HepG2 (cell line): ENCODE data around the gene FAM53B. TPM values are rescaled to one million over a fixed set of nuclear protein-coding genes. Genes with fewer than 3 reads are reported as not detected.

ENCODE experiments used
- ATAC-seq: fragments of 200-7000 bp; cut with Tn5 transposase; 3 replicates; pipeline ENCODE4 v1.9.1; 2020; ENCODE audit warnings: mild to moderate bottlenecking, moderate library complexity
- BruUV-seq: library from RNA; stranded (reverse); fragments of 400-500 nt; replicated peaks from 2 replicates; lab custom pipeline; 2021; lab: Mats Ljungman, UMichigan
- CTCF ChIA-PET: fragments of 300-600 bp; formaldehyde crosslinking; extraction: SDS; loops from one replicate; lab custom pipeline; 2021; ENCODE audit warnings: low total read pairs, inconsistent platforms, low intra/inter-chr PET ratio; lab: Yijun Ruan, JAX
- POLR2A ChIA-PET: fragments of 350-600 bp; sonication (Branson Sonifier 250); formaldehyde crosslinking; loops from one replicate; lab custom pipeline; 2020; ENCODE audit warnings: antibody characterized with exemption, inconsistent platforms; lab: Yijun Ruan, JAX
- DNase-seq: peaks from one replicate; pipeline ENCODE4 v3.0.0-alpha.2; 2015; ENCODE audit warnings: low spot score
- FAIRE-seq: peaks from 3 replicates; lab custom pipeline; 2011; peaks lifted over from hg19 to GRCh38; lab: Jason Lieb, UNC
- H2AFZ ChIP-seq: one replicate; pipeline ENCODE4 v1.6.1; 2011; ENCODE audit warnings: low read length, inconsistent platforms
- H3K27ac ChIP-seq: fragments of 300-600 bp; 3 replicates; pipeline ENCODE4 v1.8.0; 2011; ENCODE audit warnings: mixed run types, mild to moderate bottlenecking, mixed read lengths, low read length, inconsistent platforms; ENCODE audit not compliant: insufficient read depth; ENCODE audit errors: extremely low read length
- H3K27me3 ChIP-seq, 2 experiments: fragments of 200-600 bp in 1 of 2; 2 replicates in 1 of 2; 3 replicates in 1 of 2; pipeline versions ENCODE4 v1.6.0 to v1.8.0; 2011; ENCODE audit warnings: low read length in 2 of 2, mild to moderate bottlenecking in 2 of 2, moderate library complexity in 2 of 2, inconsistent platforms in 1 of 2; ENCODE audit not compliant: insufficient read depth in 2 of 2, control insufficient read depth in 1 of 2
- H3K36me3 ChIP-seq, 2 experiments: fragments of 200-600 bp in 1 of 2; replicated peaks in 1 of 2; 2 replicates in 1 of 2; 3 replicates in 1 of 2; pipeline versions ENCODE4 v1.5.1 to v1.8.0; 2011; ENCODE audit warnings: low read length in 2 of 2, inconsistent platforms in 1 of 2; ENCODE audit not compliant: insufficient read depth in 2 of 2, control insufficient read depth in 1 of 2
- H3K4me1 ChIP-seq: 2 replicates; pipeline ENCODE4 v1.5.1; 2012; ENCODE audit warnings: low read length, inconsistent platforms; ENCODE audit not compliant: insufficient read depth
- H3K4me2 ChIP-seq: 2 replicates; pipeline ENCODE4 v1.6.0; 2011; ENCODE audit warnings: low read depth, low read length, inconsistent platforms
- H3K4me3 ChIP-seq, 3 experiments: fragments of 200-600 bp in 1 of 3; sonication (generic), shearing (Covaris generic) in 1 of 3; replicated peaks in 1 of 3; 2 replicates each; pipeline ENCODE4 v1.5.1; 2011 to 2016; ENCODE audit warnings: low read length in 3 of 3, inconsistent platforms in 2 of 3, low read depth in 2 of 3, mild to moderate bottlenecking in 2 of 3, control low read depth in 1 of 3, mixed read lengths in 1 of 3; ENCODE audit not compliant: insufficient read depth in 1 of 3
- H3K79me2 ChIP-seq: one replicate; pipeline ENCODE4 v1.6.1; 2011; ENCODE audit warnings: low read length, inconsistent platforms; ENCODE audit not compliant: insufficient read depth
- H3K9ac ChIP-seq: 2 replicates; pipeline ENCODE4 v1.6.0; 2011; ENCODE audit warnings: mild to moderate bottlenecking, low read depth, low read length, inconsistent platforms; ENCODE audit not compliant: insufficient read depth
- H3K9me3 ChIP-seq: 2 replicates; pipeline ENCODE4 v1.5.1; 2012; ENCODE audit warnings: mild to moderate bottlenecking, low read length
- H4K20me1 ChIP-seq: 2 replicates; pipeline ENCODE4 v1.6.0; 2011; ENCODE audit warnings: inconsistent platforms, mild to moderate bottlenecking, low read length, moderate library complexity; ENCODE audit not compliant: insufficient read depth
- ARHGAP35 ChIP-seq: sonication (generic); formaldehyde crosslinking; IDR thresholded peaks from 2 replicates; pipeline ENCODE4 v1.9.0; 2022; ENCODE audit warnings: mild to moderate bottlenecking, inconsistent platforms, moderate library complexity, missing genetic modification reagents, borderline replicate concordance
- BHLHE40 ChIP-seq: IDR thresholded peaks from 2 replicates; pipeline ENCODE4 v1.6.1; 2011; ENCODE audit warnings: low read length, improper control_type of control experiment
- CHD2 ChIP-seq: IDR thresholded peaks from 2 replicates; pipeline ENCODE4 v1.6.1; 2011; ENCODE audit warnings: low read depth, low read length, improper control_type of control experiment
- ETV6 ChIP-seq: sonication (generic); formaldehyde crosslinking; conservative IDR thresholded peaks from 2 replicates; pipeline ENCODE4 v1.4.0; 2020; ENCODE audit warnings: missing genetic modification reagents
- IRX3 ChIP-seq: sonication (generic); formaldehyde crosslinking; IDR thresholded peaks from 2 replicates; pipeline ENCODE4 v1.8.1; 2023; ENCODE audit warnings: mild to moderate bottlenecking, low read depth, missing genetic modification reagents, borderline replicate concordance
- MEIS2 ChIP-seq: sonication (generic); formaldehyde crosslinking; IDR thresholded peaks from 2 replicates; pipeline ENCODE4 v1.9.0; 2021; ENCODE audit warnings: mild to moderate bottlenecking, missing genetic modification reagents
- MIER3 ChIP-seq: IDR thresholded peaks from 2 replicates; pipeline ENCODE4 v1.6.1; 2016; ENCODE audit warnings: missing compliant biosample characterization, borderline replicate concordance
- THAP11 ChIP-seq: IDR thresholded peaks from 2 replicates; pipeline ENCODE4 v1.6.1; 2016; ENCODE audit warnings: missing biosample characterization, missing genetic modification reagents
- ZNF446 ChIP-seq: sonication (generic); formaldehyde crosslinking; IDR thresholded peaks from 2 replicates; pipeline ENCODE4 v1.5.0; 2020; ENCODE audit warnings: mild to moderate bottlenecking, missing genetic modification reagents
- ZNF703 ChIP-seq: sonication (generic); formaldehyde crosslinking; IDR thresholded peaks from 2 replicates; pipeline ENCODE4 v1.5.1; 2020; ENCODE audit warnings: missing genetic modification reagents, mild to moderate bottlenecking, moderate library complexity, borderline replicate concordance
- ZNF816 ChIP-seq: sonication (generic); formaldehyde crosslinking; IDR thresholded peaks from 2 replicates; pipeline ENCODE4 v1.8.0; 2022; ENCODE audit warnings: missing genetic modification reagents, mild to moderate bottlenecking, borderline replicate concordance
- ZSCAN21 ChIP-seq: sonication (generic); formaldehyde crosslinking; IDR thresholded peaks from 2 replicates; pipeline ENCODE4 v1.8.0; 2022; ENCODE audit warnings: mild to moderate bottlenecking, missing genetic modification reagents, moderate library complexity, borderline replicate concordance
- WGBS: methylation state at CpG from one replicate; pipeline ENCODE4 v1.1.6; 2017; ENCODE audit warnings: low lambda C conversion rate; 5-methylcytosine and 5-hydroxymethylcytosine counted together
- in situ Hi-C: cut with HindIII; loops from 2 replicates; pipeline ENCODE4 v1.10.0; 2017; ENCODE audit warnings: low pct_unique_long_range_greater_than_20kb; ENCODE audit not compliant: extremely low pct_ligation_motif_present
- intact Hi-C: fragments of 100-400 bp; cut with micrococcal nuclease; formaldehyde crosslinking; loops from one replicate; pipeline ENCODE4 v1.10.0; 2022; ENCODE audit not compliant: unreplicated experiment
- polyA plus RNA-seq, 8 experiments: library from polyadenylated mRNA; depleted of rRNA in 3 of 8; stranded (reverse) in 7 of 8; unstranded in 1 of 8; fragments of >200 nt; fragmentation: Illumina TruSeq in 4 of 8; extraction: Trizol in 4 of 8; gene quantifications; 2 replicates each; pipeline versions ENCODE4 v1.2.1 to v1.2.3, GENCODE V29; 2011 to 2016; ENCODE audit warnings: low read depth in 4 of 8, missing spikeins in 1 of 8, mixed read lengths in 1 of 8; ENCODE audit not compliant: insufficient read depth in 1 of 8
- total RNA-seq, 5 experiments: library from RNA; depleted of rRNA; stranded (reverse); fragments of >200 nt; fragmentation: Illumina TruSeq; extraction: Trizol; gene quantifications; 2 replicates each; pipeline ENCODE4 v1.2.3, GENCODE V29; 2016; ENCODE audit warnings: low read depth in 1 of 5

FAM53B gene
- total and polyA plus RNA-seq, 2 of the 13 experiments (the other 11 are each of a cell fraction or from before 2014, with no cell fraction given): 6.4 to 19.3 TPM

GRCh38 chr10:124629842-124630241 lies 114.3 kb downstream of the FAM53B start:
- intact Hi-C loops: no loop called here
- H3K9ac ChIP-seq: no peak overlapping the region
- DNase-seq (no peak), ATAC-seq (no peak)
- 92% methylated on average over 4 of the region's 6 CpGs for WGBS
- H3K9me3 ChIP-seq: no peaks in the 10 kb centered on the region
- H3K27ac ChIP-seq: no peak overlapping the region
- H3K27me3 ChIP-seq: no peaks in the 10 kb centered on the region
- TF ChIP-seq ZNF703 (CRISPR knock-in tag): no peak
- TF ChIP-seq THAP11 (CRISPR knock-in tag): no peak
- TF ChIP-seq CHD2: no peak
- no peak for TF ChIP-seq ZNF816
- TF ChIP-seq ZSCAN21 (CRISPR knock-in tag): no peak
- TF ChIP-seq ZNF446 (CRISPR knock-in tag): no peak
- no peak for TF ChIP-seq BHLHE40
- TF ChIP-seq ARHGAP35 (CRISPR knock-in tag): no peak
- TF ChIP-seq MEIS2 (CRISPR knock-in tag): no peak
- no peak for TF ChIP-seq MIER3 (CRISPR knock-in tag)
- TF ChIP-seq ETV6 (CRISPR knock-in tag): no peak
- TF ChIP-seq IRX3 (CRISPR knock-in tag): no peak
- TF ChIP-seq, all 625 proteins: peak for 0
- ChIA-PET CTCF (no interaction called here), POLR2A (no interaction called here)
- peaks cover 0 to 3% of the 10 kb centered on the region in 2 experiments; a peak in 2 of 5 replicates for H3K36me3 ChIP-seq
- BruUV-seq: no TSS peak
- H3K79me2 ChIP-seq: no peaks in the 10 kb centered on the region
- no peak overlapping the region for H2AFZ ChIP-seq
- in situ Hi-C loops: no loop called here
- no peak for FAIRE-seq
- no peak overlapping the region for H3K4me2 ChIP-seq
- H4K20me1 ChIP-seq: no peaks in the 10 kb centered on the region
- no peaks in the 10 kb centered on the region for H3K4me1 ChIP-seq
- no peak overlapping the region for H3K4me3 ChIP-seq
